Activated T-cell treated with anti-CD3 and anti-CD28 coated beads, Interleukin-2, amount 50 U/mL, for 24 hours (primary cell): ENCODE results near the gene HOXC5.

ENCODE experiments used
- DNase-seq: peaks from one replicate; pipeline ENCODE4 v3.0.0-alpha.2; 2020
- H3K27ac Mint-ChIP-seq: 2 replicates; pipeline ENCODE4 v1.8.0; 2020; ENCODE audit warnings: mild to moderate bottlenecking, mixed read lengths
- H3K27me3 Mint-ChIP-seq: 2 replicates; pipeline ENCODE4 v1.8.0; 2020; ENCODE audit warnings: mixed read lengths
- H3K36me3 Mint-ChIP-seq: 2 replicates; pipeline ENCODE4 v1.8.0; 2020; ENCODE audit warnings: low read depth, mixed read lengths
- H3K4me1 Mint-ChIP-seq: 2 replicates; pipeline ENCODE4 v1.8.0; 2020; ENCODE audit warnings: low read depth, mixed read lengths
- H3K4me3 Mint-ChIP-seq: 2 replicates; pipeline ENCODE4 v1.8.0; 2020; ENCODE audit warnings: mild to moderate bottlenecking, moderate library complexity, mixed read lengths
- H3K9me3 Mint-ChIP-seq: 2 replicates; pipeline ENCODE4 v1.8.0; 2020; ENCODE audit warnings: mixed read lengths

The HOXC5 gene

DNA sequence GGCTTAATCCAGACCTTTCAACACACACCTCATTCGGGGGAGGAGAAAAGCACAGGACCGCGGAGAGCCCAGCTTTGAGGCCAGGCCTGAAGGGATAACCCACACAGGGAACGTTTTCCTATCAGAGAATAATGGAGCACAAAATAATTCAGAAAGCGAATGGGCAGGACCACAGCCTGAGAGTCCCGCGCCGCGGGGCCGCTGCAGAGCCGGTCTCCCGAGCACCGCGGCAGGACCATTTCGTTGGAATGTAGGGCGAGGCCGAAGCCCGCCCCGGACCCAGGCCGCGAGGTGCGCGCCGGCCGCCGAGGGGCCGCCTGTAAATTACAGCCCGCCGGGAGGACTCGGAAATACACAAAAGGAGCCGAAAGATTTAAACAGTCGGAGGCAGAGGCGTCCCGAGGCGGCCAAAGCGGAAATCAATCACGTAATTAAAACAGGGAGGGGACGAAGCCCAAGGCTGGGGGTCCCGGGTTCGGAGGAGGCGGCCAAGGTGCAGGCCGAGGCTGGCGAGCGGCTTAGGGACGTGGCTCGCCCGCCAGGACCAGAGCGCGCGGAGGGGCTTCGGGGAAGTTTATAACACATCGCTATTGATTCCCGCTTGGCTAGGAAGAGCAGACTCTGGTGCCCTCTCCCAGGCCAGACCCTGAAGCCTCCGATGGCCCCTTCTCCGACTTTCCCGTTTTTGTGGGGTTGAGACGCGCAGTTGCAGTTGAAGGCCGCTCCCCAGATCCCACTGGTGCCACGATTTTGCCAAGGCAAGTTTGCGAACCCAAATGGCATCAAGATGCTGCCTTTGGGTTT is 14.5 kb downstream of the HOXC5 start:
- Mint-ChIP-seq H3K9me3 (no peaks in the 10 kb centered on the region), H3K4me3 (peak overlapping the region; percentile 25), H3K27ac (no peak overlapping the region), H3K36me3 (no peaks in the 10 kb centered on the region), H3K27me3 (peaks cover 100% of the 10 kb centered on the region), H3K4me1 (peaks cover 20% of the 10 kb centered on the region)
- no peak for DNase-seq

DNA sequence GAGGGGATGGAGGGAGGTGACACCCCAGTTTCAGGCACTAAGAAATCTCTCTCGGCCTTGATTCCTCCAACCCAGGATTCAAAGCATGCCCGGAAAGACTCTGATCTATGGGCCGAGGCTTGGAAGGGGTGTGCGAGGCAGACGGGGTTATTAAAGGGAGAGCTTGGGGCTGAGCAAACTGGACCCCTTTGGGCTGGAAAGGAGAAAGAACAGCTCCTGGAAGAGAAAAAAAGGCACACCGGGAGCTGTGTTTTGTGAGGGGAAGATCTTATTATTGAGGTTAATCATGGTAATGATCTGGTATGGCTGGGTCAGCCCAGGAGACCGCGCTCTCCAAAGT is 15.1 kb downstream of the HOXC5 start:
- no peaks in the 10 kb centered on the region for H3K9me3 Mint-ChIP-seq
- H3K36me3 Mint-ChIP-seq: no peaks in the 10 kb centered on the region
- H3K4me1 Mint-ChIP-seq: peaks cover 25% of the 10 kb centered on the region
- no peak overlapping the region for H3K27ac Mint-ChIP-seq
- peaks cover 100% of the 10 kb centered on the region for H3K27me3 Mint-ChIP-seq
- no peak for DNase-seq
- H3K4me3 Mint-ChIP-seq: no peak overlapping the region

GRCh38 chr12:54048406-54049093 is 15.7 kb downstream of the HOXC5 start:
- DNase-seq: no peak
- H3K4me3 Mint-ChIP-seq: no peak overlapping the region
- H3K36me3 Mint-ChIP-seq: no peaks in the 10 kb centered on the region
- H3K4me1 Mint-ChIP-seq: peaks cover 28% of the 10 kb centered on the region
- peaks cover 100% of the 10 kb centered on the region for H3K27me3 Mint-ChIP-seq
- no peak overlapping the region for H3K27ac Mint-ChIP-seq
- no peaks in the 10 kb centered on the region for H3K9me3 Mint-ChIP-seq

- H3K27me3 Mint-ChIP-seq: peaks cover 100% of the 10 kb centered on the region
- H3K4me3 Mint-ChIP-seq: no peak overlapping the region
- no peaks in the 10 kb centered on the region for H3K36me3 Mint-ChIP-seq
- H3K9me3 Mint-ChIP-seq: no peaks in the 10 kb centered on the region
- no peak for DNase-seq
- H3K4me1 Mint-ChIP-seq: peaks cover 33% of the 10 kb centered on the region
- H3K27ac Mint-ChIP-seq: no peak overlapping the region
Measured at GRCh38 chr12:54049108-54049507, 16.3 kb downstream of the HOXC5 start.

GRCh38 chr12:54050482-54050810 is 17.6 kb downstream of the HOXC5 start:
- peaks cover 94% of the 10 kb centered on the region for H3K27me3 Mint-ChIP-seq
- H3K27ac Mint-ChIP-seq: no peak overlapping the region
- H3K4me1 Mint-ChIP-seq: peaks cover 38% of the 10 kb centered on the region
- H3K9me3 Mint-ChIP-seq: no peaks in the 10 kb centered on the region
- H3K4me3 Mint-ChIP-seq: no peak overlapping the region
- H3K36me3 Mint-ChIP-seq: no peaks in the 10 kb centered on the region
- DNase-seq: no peak

- H3K4me3 Mint-ChIP-seq: no peak overlapping the region
- H3K4me1 Mint-ChIP-seq: peaks cover 38% of the 10 kb centered on the region
- DNase-seq: no peak
- H3K9me3 Mint-ChIP-seq: no peaks in the 10 kb centered on the region
- peaks cover 91% of the 10 kb centered on the region for H3K27me3 Mint-ChIP-seq
- H3K36me3 Mint-ChIP-seq: no peaks in the 10 kb centered on the region
- H3K27ac Mint-ChIP-seq: no peak overlapping the region
Measured at GRCh38 chr12:54051026-54051842, 18.4 kb downstream of the HOXC5 start.

DNA sequence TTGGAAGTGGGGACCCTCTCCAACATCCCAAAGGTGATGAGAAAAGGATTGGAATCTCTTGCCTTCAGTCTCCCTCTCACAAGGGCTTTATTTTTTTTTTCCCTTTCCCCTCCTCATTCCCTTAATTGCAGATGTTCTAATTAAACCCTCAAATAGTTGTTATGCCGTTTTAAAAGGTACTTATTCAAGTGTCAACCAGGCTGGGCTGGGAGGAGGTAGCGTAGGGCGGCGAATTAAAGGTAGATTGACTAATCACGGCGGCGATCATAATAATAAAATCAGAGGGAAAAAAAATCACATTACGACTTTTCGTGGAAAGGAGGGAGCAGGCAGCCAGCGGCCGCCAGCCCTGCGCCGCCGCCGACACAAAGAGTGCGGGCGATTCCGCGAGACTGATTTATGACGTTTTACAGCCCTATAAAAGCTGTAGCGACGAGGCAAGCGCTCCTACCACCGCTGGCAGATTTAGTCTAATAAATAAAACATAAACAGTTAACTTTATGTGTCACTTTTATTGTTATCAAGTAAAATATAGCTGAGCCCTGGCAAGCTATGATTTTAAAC is 19.1 kb downstream of the HOXC5 start:
- H3K9me3 Mint-ChIP-seq: no peaks in the 10 kb centered on the region
- H3K27ac Mint-ChIP-seq: no peak overlapping the region
- H3K36me3 Mint-ChIP-seq: no peaks in the 10 kb centered on the region
- no peak for DNase-seq
- peaks cover 37% of the 10 kb centered on the region for H3K4me1 Mint-ChIP-seq
- no peak overlapping the region for H3K4me3 Mint-ChIP-seq
- peaks cover 86% of the 10 kb centered on the region for H3K27me3 Mint-ChIP-seq

DNA sequence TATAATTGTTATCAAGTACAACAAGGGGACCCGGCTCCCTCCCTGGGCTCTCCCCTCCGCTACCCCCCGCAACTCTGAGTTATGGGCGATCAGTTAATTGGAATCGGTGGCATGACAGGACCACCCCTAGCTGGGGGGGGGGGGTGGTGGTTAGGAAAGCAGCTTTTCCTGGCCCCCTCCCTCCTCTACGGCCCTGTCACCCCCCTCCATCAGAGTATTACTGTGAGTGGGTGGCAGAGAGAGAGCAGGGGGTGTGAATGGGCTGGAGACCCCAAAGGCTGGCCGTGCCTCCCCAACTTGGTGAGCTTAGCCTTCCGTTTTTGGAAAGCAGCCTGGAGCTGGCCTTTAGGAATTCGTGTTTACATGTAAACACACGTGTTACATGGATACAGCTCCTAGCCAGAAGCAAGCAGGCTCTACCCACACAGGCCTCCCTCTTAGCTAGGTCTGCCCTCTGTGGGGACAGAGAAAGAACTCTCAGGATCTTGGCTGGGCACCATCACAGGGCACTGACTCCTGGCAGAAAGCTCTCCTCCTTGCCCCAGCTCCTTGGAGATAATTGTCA is 19.7 kb downstream of the HOXC5 start:
- Mint-ChIP-seq H3K4me1 (peaks cover 36% of the 10 kb centered on the region), H3K27me3 (peaks cover 86% of the 10 kb centered on the region), H3K27ac (peak overlapping the region; percentile 41), H3K4me3 (peak overlapping the region; percentile 66), H3K9me3 (no peaks in the 10 kb centered on the region), H3K36me3 (no peaks in the 10 kb centered on the region)
- no peak for DNase-seq

- H3K9me3 Mint-ChIP-seq: no peaks in the 10 kb centered on the region
- H3K27ac Mint-ChIP-seq: peak overlapping the region; percentile 41
Measured at GRCh38 chr12:54053003-54053750, 20.3 kb downstream of the HOXC5 start.

GRCh38 chr12:54053751-54054741 is 21.2 kb downstream of the HOXC5 start, which contains the start of gene HOXC4:
Gene HOXC4 (plus strand): TSS chr12:54053835. CDS start chr12:54053923, 88 bp downstream.
- Mint-ChIP-seq H3K27ac (peak within 1 kb of the TSS; percentile 41), H3K36me3 (no peaks in the 10 kb centered on the region), H3K27me3 (peaks cover 86% of the 10 kb centered on the region), H3K9me3 (no peaks in the 10 kb centered on the region), H3K4me3 (peak within 1 kb of the TSS; percentile 66), H3K4me1 (peaks cover 34% of the 10 kb centered on the region)
- no peak for DNase-seq

More at GRCh38 chr12:54053003-54053750, 20.3 kb downstream of the HOXC5 start:
- Mint-ChIP-seq H3K4me3 (peak overlapping the region; percentile 66), H3K27me3 (peaks cover 86% of the 10 kb centered on the region), H3K36me3 (no peaks in the 10 kb centered on the region), H3K4me1 (peaks cover 34% of the 10 kb centered on the region)
- no peak for DNase-seq

DNA sequence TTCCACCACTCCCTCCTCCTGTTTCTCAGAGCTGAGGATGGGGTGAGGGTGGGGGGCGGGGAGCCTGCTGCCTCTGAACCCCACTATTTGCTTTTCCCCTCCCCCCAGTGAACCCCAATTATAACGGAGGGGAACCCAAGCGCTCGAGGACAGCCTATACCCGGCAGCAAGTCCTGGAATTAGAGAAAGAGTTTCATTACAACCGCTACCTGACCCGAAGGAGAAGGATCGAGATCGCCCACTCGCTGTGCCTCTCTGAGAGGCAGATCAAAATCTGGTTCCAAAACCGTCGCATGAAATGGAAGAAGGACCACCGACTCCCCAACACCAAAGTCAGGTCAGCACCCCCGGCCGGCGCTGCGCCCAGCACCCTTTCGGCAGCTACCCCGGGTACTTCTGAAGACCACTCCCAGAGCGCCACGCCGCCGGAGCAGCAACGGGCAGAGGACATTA is 21.9 kb downstream of the HOXC5 start:
- DNase-seq: no peak
- no peak overlapping the region for H3K4me3 Mint-ChIP-seq
- H3K36me3 Mint-ChIP-seq: no peaks in the 10 kb centered on the region
- H3K9me3 Mint-ChIP-seq: no peaks in the 10 kb centered on the region
- H3K27me3 Mint-ChIP-seq: peaks cover 86% of the 10 kb centered on the region
- no peak overlapping the region for H3K27ac Mint-ChIP-seq
- peaks cover 33% of the 10 kb centered on the region for H3K4me1 Mint-ChIP-seq

DNA sequence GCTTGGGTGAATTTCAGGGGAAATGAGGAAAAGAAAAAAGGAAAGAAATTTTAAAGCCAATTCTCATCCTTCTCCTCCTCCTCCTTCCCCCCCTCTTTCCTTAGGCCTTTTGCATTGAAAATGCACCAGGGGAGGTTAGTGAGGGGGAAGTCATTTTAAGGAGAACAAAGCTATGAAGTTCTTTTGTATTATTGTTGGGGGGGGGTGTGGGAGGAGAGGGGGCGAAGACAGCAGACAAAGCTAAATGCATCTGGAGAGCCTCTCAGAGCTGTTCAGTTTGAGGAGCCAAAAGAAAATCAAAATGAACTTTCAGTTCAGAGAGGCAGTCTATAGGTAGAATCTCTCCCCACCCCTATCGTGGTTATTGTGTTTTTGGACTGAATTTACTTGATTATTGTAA is 22.7 kb downstream of the HOXC5 start:
- DNase-seq: no peak
- H3K4me1 Mint-ChIP-seq: peaks cover 28% of the 10 kb centered on the region
- no peaks in the 10 kb centered on the region for H3K36me3 Mint-ChIP-seq
- H3K27me3 Mint-ChIP-seq: peaks cover 86% of the 10 kb centered on the region
- no peaks in the 10 kb centered on the region for H3K9me3 Mint-ChIP-seq
- H3K27ac Mint-ChIP-seq: no peak overlapping the region
- no peak overlapping the region for H3K4me3 Mint-ChIP-seq

- Mint-ChIP-seq H3K27me3 (peaks cover 86% of the 10 kb centered on the region), H3K4me3 (no peak overlapping the region), H3K27ac (no peak overlapping the region), H3K36me3 (no peaks in the 10 kb centered on the region), H3K9me3 (no peaks in the 10 kb centered on the region), H3K4me1 (peaks cover 28% of the 10 kb centered on the region)
- no peak for DNase-seq
Measured at GRCh38 chr12:54056110-54056509, 23.3 kb downstream of the HOXC5 start.
